CD8-positive, alpha-beta memory T cell (primary cell): Measurements from ENCODE around the gene ACTR1B. TPM values are rescaled to one million over a fixed set of nuclear protein-coding genes. Genes with fewer than 3 reads are reported as not detected.
"Not testable (repeated sequence)": the region's sequence is repeated elsewhere in the genome, so short reads cannot be mapped to it uniquely, and the experiment has no call there.

Experiments used
- CTCF ChIA-PET: fragments of 350-600 bp; sonication (Branson Sonifier 250); formaldehyde crosslinking; loops from one replicate; lab custom pipeline; 2021; ENCODE audit warnings: antibody characterized with exemption; lab: Charles Lee
- POLR2A ChIA-PET: fragments of 350-600 bp; sonication (Branson Sonifier 250); formaldehyde crosslinking; loops from one replicate; lab custom pipeline; 2021; ENCODE audit warnings: antibody characterized with exemption; lab: Charles Lee
- DNase-seq, 5 donors: peaks; one replicate each; pipeline versions ENCODE4 v3.0.0 to v3.0.0-alpha.2; 2020 to 2022; ENCODE audit warnings: mixed read lengths in 1 of 5
- H3K27ac ChIP-seq: one replicate; pipeline ENCODE4 v1.7.0; 2013; ENCODE audit warnings: low read depth, mild to moderate bottlenecking, low read length, moderate library complexity
- H3K27me3 ChIP-seq: 2 replicates; pipeline ENCODE4 v1.7.0; 2013; ENCODE audit warnings: low read length, mild to moderate bottlenecking; ENCODE audit not compliant: insufficient read depth, poor library complexity, severe bottlenecking
- H3K36me3 ChIP-seq: 2 replicates; pipeline ENCODE4 v1.7.0; 2013; ENCODE audit warnings: mild to moderate bottlenecking, low read length, moderate library complexity; ENCODE audit not compliant: insufficient read depth
- H3K4me1 ChIP-seq: 2 replicates; pipeline ENCODE4 v1.7.0; 2013; ENCODE audit warnings: mild to moderate bottlenecking, low read length, moderate library complexity; ENCODE audit not compliant: insufficient read depth
- H3K4me3 ChIP-seq: 2 replicates; pipeline ENCODE4 v1.7.0; 2013; ENCODE audit warnings: mild to moderate bottlenecking, low read length
- H3K9me3 ChIP-seq: 2 replicates; pipeline ENCODE4 v1.7.0; 2013; ENCODE audit warnings: mild to moderate bottlenecking, low read length
- H3K27ac Mint-ChIP-seq, 8 donors: one replicate each; pipeline ENCODE4 v1.8.0; 2020 to 2021; ENCODE audit warnings: mixed read lengths in 8 of 8, mild to moderate bottlenecking in 6 of 8, inconsistent platforms in 3 of 8, moderate library complexity in 3 of 8
- H3K27me3 Mint-ChIP-seq, 2 donors: one replicate each; pipeline ENCODE4 v1.8.0; 2020 to 2021; ENCODE audit warnings: mixed read lengths in 2 of 2, mild to moderate bottlenecking in 1 of 2, moderate library complexity in 1 of 2
- H3K36me3 Mint-ChIP-seq, 3 donors: one replicate each; pipeline ENCODE4 v1.8.0; 2020 to 2021; ENCODE audit warnings: mixed read lengths in 3 of 3, inconsistent platforms in 1 of 3, mild to moderate bottlenecking in 1 of 3
- H3K4me1 Mint-ChIP-seq, 3 donors: one replicate each; pipeline ENCODE4 v1.8.0; 2020 to 2021; ENCODE audit warnings: mixed read lengths in 3 of 3, inconsistent platforms in 1 of 3, mild to moderate bottlenecking in 1 of 3
- H3K4me3 Mint-ChIP-seq, 7 donors: one replicate each; pipeline ENCODE4 v1.8.0; 2020 to 2021; ENCODE audit warnings: mixed read lengths in 7 of 7, mild to moderate bottlenecking in 6 of 7, moderate library complexity in 4 of 7, inconsistent platforms in 2 of 7
- H3K9me3 Mint-ChIP-seq, 5 donors: one replicate each; pipeline ENCODE4 v1.8.0; 2020 to 2022; ENCODE audit warnings: mixed read lengths in 5 of 5, mild to moderate bottlenecking in 3 of 5, moderate library complexity in 2 of 5, inconsistent platforms in 1 of 5
- polyA plus RNA-seq: library from polyadenylated mRNA; unstranded; fragments of 300-500 nt; fragmentation: Illumina TruSeq; gene quantifications from one replicate; pipeline ENCODE4 v1.2.3, GENCODE V29; 2021
- total RNA-seq, 2 experiments: library from RNA; stranded (reverse); gene quantifications; one replicate each; pipeline ENCODE4 v1.2.3, GENCODE V29; 2021

Gene ACTR1B
- total and polyA plus RNA-seq, 3 experiments from 2014 or later, result 16.5 to 80.6 (median 76.6) TPM

DNA sequence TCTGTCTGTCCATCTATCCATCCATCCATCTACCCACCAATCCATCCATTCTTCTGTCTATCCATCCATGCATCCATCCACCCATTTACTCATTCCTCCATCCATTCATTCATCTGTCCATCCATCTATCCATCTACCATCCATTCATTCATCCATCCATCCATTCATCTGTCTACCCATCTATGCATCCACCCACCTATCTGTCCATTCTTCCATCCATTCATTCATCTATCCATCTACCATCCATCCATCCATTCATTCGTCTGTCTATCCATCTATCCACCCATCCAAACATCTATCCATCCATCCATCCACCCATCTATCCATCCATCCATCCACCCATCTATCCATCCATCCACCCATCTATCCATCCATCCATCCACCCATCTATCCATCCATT is 43.4 kb downstream of the ACTR1B start:
- H3K27ac ChIP-seq, H3K4me3 ChIP-seq, H3K27me3 Mint-ChIP-seq, H3K4me3 Mint-ChIP-seq, H3K27me3 ChIP-seq, H3K4me1 Mint-ChIP-seq, H3K36me3 Mint-ChIP-seq, CTCF ChIA-PET, H3K4me1 ChIP-seq, H3K9me3 Mint-ChIP-seq, DNase-seq, H3K36me3 ChIP-seq, POLR2A ChIA-PET, H3K9me3 ChIP-seq: not testable (repeated sequence)
- H3K27ac Mint-ChIP-seq, result peak overlapping the region in 1 of 8 donors; percentile 40

DNA sequence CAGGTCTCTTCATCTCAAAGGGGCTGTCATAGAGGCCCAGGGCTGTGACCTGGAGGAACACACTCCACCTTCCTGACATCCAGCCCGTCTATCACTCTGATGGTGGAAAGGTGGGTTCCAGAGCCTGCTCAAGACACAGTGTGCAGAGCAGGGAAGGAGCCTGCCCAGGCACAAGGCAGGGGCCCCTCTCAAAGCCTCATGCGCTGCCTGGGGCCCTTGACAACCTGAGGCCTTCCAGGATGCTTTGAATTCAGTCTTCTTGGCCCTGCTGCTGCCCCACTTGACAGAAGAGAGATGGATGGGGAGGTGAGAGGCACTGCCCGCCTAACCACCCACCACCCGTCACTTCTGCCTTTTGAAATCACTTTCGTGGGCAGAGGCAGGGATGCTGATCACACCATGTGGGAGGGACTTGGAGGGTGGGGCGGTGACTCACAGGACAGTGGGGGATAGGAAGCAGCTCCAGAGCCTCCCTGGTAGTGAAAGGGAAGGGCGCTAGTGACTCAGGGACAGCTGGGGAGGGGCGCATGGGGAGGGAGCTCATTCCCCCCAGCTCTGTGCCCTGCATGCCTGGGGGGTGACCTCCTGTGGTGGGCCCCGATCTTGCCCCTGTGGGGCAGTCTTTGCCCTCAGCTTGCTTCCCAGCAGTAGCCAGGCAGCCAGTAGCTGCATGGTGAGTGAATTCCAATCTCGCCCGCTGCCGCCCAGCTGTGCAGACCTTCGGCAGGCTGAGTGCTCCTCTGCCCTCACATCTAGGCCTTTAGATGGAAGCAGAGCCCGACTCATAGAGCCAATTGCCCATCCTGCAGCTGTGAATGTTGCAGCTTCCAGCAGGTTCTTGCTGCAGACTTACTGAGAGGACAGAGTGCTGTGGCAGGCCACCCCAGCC is 44.7 kb downstream of the ACTR1B start:
- CTCF ChIA-PET, H3K4me1 Mint-ChIP-seq: not testable (repeated sequence)

DNA sequence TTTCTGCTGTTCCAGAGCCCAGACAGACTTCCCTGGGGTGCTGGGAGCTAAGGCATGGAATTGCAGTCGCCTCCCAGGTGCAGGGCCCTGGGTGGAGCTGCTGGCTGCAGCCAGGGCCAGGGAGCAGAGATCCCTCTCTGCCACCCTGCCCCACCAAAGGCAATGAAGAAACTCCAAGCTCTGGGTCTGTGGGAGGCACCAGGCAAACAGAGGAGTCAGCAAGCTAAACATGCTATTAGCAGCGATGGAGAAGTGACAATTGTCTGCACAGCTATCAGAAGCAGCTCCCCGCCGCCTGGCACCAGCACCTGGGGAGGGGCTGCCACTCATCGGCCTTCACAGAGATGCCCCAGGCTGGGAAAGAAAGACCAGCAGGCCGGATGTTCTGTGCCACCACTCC is 45.9 kb downstream of the ACTR1B start:
- Mint-ChIP-seq H3K27ac (no peak overlapping the region), H3K36me3 (no peaks in the 10 kb centered on the region), H3K9me3 (no peaks in the 10 kb centered on the region), H3K27me3 (peaks cover 0 to 2% of the 10 kb centered on the region in 2 donors), H3K4me3 (no peak overlapping the region), H3K4me1 (no peaks in the 10 kb centered on the region)
- POLR2A ChIA-PET, result no interaction called here
- CTCF ChIA-PET, result no interaction called here
- Histone ChIP-seq H3K27me3 (no peaks in the 10 kb centered on the region), H3K4me1 (no peaks in the 10 kb centered on the region), H3K36me3 (no peaks in the 10 kb centered on the region), H3K9me3 (no peaks in the 10 kb centered on the region), H3K4me3 (no peak overlapping the region), H3K27ac (no peak overlapping the region)
- DNase-seq, result no peak

More for the DNA sequence above, 44.7 kb downstream of the ACTR1B start:
- H3K4me1 ChIP-seq, H3K36me3 Mint-ChIP-seq, H3K27ac ChIP-seq, H3K4me3 ChIP-seq, H3K4me3 Mint-ChIP-seq, H3K9me3 Mint-ChIP-seq, H3K27me3 ChIP-seq, H3K27me3 Mint-ChIP-seq, H3K9me3 ChIP-seq, H3K27ac Mint-ChIP-seq, DNase-seq, H3K36me3 ChIP-seq, POLR2A ChIA-PET: not testable (repeated sequence)

DNA sequence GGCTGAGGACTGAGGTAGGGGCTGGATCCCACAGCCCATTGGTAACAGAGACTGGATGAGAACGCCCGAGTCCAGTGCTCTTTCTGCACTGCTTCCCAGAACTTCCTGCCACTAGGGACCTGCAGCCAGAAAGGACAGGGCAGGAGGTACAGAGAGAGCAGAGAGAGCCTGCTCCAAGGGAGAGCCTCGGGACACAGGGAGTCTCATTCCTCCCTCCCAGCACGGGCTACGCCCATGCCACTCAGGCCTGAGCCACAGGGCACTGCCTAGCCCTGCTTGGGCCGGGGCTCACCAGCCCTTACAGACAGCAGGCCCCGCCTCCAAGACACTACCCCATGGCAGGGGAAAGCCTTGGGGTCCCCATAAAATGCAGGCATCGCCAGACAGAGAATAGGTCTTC is 48.1 kb downstream of the ACTR1B start:
- H3K4me3 Mint-ChIP-seq, H3K27me3 Mint-ChIP-seq, H3K27ac Mint-ChIP-seq, POLR2A ChIA-PET, H3K27ac ChIP-seq, DNase-seq, H3K4me3 ChIP-seq, H3K36me3 Mint-ChIP-seq, H3K4me1 Mint-ChIP-seq, CTCF ChIA-PET, H3K9me3 Mint-ChIP-seq, H3K9me3 ChIP-seq, H3K27me3 ChIP-seq, H3K36me3 ChIP-seq, H3K4me1 ChIP-seq: not testable (repeated sequence)

DNA sequence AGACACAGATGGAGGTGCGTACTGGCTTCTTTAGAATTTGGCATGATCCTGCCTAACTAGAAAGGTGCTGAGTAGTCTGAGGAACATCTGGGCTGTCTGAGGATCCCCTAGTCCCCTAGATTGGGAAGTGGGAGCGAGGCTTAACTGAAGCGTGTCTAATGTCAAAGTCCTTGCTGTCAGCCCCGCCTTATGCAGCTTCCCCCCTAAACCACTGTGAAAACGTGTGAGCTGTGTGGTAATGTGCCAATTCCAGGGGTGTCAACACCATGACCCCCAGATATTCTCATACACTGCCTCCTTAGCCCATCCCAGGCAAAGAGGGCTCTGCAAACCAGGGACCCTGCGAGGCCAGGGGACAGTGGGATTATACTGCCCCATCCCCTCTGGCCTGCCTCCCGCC is 51.9 kb downstream of the ACTR1B start:
- H3K4me3 Mint-ChIP-seq, H3K27ac Mint-ChIP-seq, H3K4me1 Mint-ChIP-seq, H3K36me3 Mint-ChIP-seq, H3K27me3 Mint-ChIP-seq, H3K4me3 ChIP-seq, H3K9me3 Mint-ChIP-seq, POLR2A ChIA-PET, H3K9me3 ChIP-seq, CTCF ChIA-PET, H3K36me3 ChIP-seq, H3K4me1 ChIP-seq, H3K27ac ChIP-seq, DNase-seq, H3K27me3 ChIP-seq: not testable (repeated sequence)

DNA sequence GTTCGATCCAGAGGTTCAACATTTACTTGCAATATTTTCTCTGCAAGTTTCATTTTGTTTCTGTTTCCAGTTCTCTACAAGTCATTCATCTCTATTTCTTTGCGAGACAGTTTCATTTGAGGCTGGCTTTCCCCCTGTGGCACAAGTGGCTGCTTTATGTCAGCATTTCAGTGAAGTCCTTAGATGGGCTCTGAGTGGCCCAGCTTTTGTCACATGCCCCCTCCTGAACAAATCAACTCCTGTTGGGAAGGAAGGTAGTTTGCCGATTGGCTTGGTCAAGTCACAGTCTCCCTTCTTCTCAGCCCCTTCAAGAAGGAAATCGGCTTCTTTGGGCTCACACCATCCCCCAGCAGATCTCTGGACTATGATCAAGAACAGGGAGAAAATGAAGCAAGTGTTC is 55.1 kb downstream of the ACTR1B start:
- H3K4me3 Mint-ChIP-seq, H3K9me3 Mint-ChIP-seq, H3K36me3 ChIP-seq, H3K4me3 ChIP-seq, H3K27ac Mint-ChIP-seq, H3K36me3 Mint-ChIP-seq, DNase-seq, H3K9me3 ChIP-seq, POLR2A ChIA-PET, CTCF ChIA-PET, H3K4me1 Mint-ChIP-seq, H3K27ac ChIP-seq, H3K27me3 Mint-ChIP-seq, H3K4me1 ChIP-seq, H3K27me3 ChIP-seq: not testable (repeated sequence)

Other genes starting within 250 kb of the ACTR1B start
- gene ANKRD36B, start 74.2 kb downstream of the ACTR1B start, total RNA-seq, result 10 to 100 TPM; 20.1 to 24.0 TPM
- gene ANKRD36B, start 74.2 kb downstream of the ACTR1B start, polyA plus RNA-seq, result 21.7 TPM
- gene COX5B, start 18.0 kb downstream of the ACTR1B start, total RNA-seq, result 100 to 1,000 TPM; 197 to 205 TPM
- gene COX5B, start 18.0 kb downstream of the ACTR1B start, polyA plus RNA-seq, result 334 TPM
- 1 to 10 TPM; 4.6 to 6.5 TPM for gene C2orf92, start 5.7 kb upstream of the ACTR1B start, total RNA-seq
- gene C2orf92, start 5.7 kb upstream of the ACTR1B start, polyA plus RNA-seq, result not detected
- gene ZAP70, start 49.5 kb upstream of the ACTR1B start, total RNA-seq, result 100 to 1,000 TPM; 180 to 197 TPM
- gene ZAP70, start 49.5 kb upstream of the ACTR1B start, polyA plus RNA-seq, result 184 TPM